ENCODE results near the gene SPTBN5. TPM values are rescaled to one million over a fixed set of nuclear protein-coding genes. Genes with fewer than 3 reads are reported as not detected.

SPTBN5 gene
- total RNA-seq, 1 experiment from 2014 or later: 0.16 TPM

GRCh38 chr15:41926185-41927056 is 32.6 kb upstream of the SPTBN5 start:
- DNase-seq (ENCODE audit: low spot score): no peak

- no peak for DNase-seq (ENCODE audit: low spot score)
Observed at GRCh38 chr15:41925086-41925608, 31.3 kb upstream of the SPTBN5 start.

- DNase-seq (ENCODE audit: low spot score): no peak
Observed at GRCh38 chr15:41923401-41923997, 29.6 kb upstream of the SPTBN5 start.

GRCh38 chr15:41922353-41922752 is 28.5 kb upstream of the SPTBN5 start:
- DNase-seq (ENCODE audit: low spot score): no peak

GRCh38 chr15:41921639-41922038 is 27.8 kb upstream of the SPTBN5 start:
- no peak for DNase-seq (ENCODE audit: low spot score)

- DNase-seq (ENCODE audit: low spot score): no peak
Observed at GRCh38 chr15:41921167-41921566, 27.3 kb upstream of the SPTBN5 start.

GRCh38 chr15:41919954-41920538 is 26.2 kb upstream of the SPTBN5 start:
- peak; percentile 40 for DNase-seq (ENCODE audit: low spot score)

- no peak for DNase-seq (ENCODE audit: low spot score)
Observed at GRCh38 chr15:41919201-41919820, 25.5 kb upstream of the SPTBN5 start.

- no peak for DNase-seq (ENCODE audit: low spot score)
Observed at GRCh38 chr15:41918506-41919126, 24.8 kb upstream of the SPTBN5 start.

GRCh38 chr15:41917767-41918430 is 24.0 kb upstream of the SPTBN5 start:
- peak; percentile 78 for DNase-seq (ENCODE audit: low spot score)

- DNase-seq (ENCODE audit: low spot score): no peak
Observed at GRCh38 chr15:41915255-41915994, 21.6 kb upstream of the SPTBN5 start.

- DNase-seq (ENCODE audit: low spot score): no peak
Observed at GRCh38 chr15:41914411-41914810, 20.6 kb upstream of the SPTBN5 start.

GRCh38 chr15:41913256-41913655 is 19.4 kb upstream of the SPTBN5 start:
- no peak for DNase-seq (ENCODE audit: low spot score)

GRCh38 chr15:41911691-41912345 is 18.0 kb upstream of the SPTBN5 start:
- no peak for DNase-seq (ENCODE audit: low spot score)

- DNase-seq (ENCODE audit: low spot score): no peak
Observed at GRCh38 chr15:41908736-41909461, 15.0 kb upstream of the SPTBN5 start.

GRCh38 chr15:41907141-41907540 is 13.3 kb upstream of the SPTBN5 start:
- DNase-seq (ENCODE audit: low spot score): no peak

- no peak for DNase-seq (ENCODE audit: low spot score)
Observed at GRCh38 chr15:41906608-41907007, 12.8 kb upstream of the SPTBN5 start.

- DNase-seq (ENCODE audit: low spot score): no peak
Observed at GRCh38 chr15:41905036-41905793, 11.4 kb upstream of the SPTBN5 start.

Measured in A172 (cell line).